NK-92 treated with Interleukin-12 subunit alpha and Interleukin-12 subunit beta, amount 100 ng/mL, for 24 hours (cell line): ENCODE data around the gene CEP295NL.
A peak's percentile ranks its signal among the peaks of the same experiment; 100 is the strongest.
"Not testable (repeated sequence)": the region's sequence is repeated elsewhere in the genome, so short reads cannot be mapped to it uniquely, and the experiment has no call there.

Experiments used
- DNase-seq: peaks from one replicate; lab custom pipeline; 2025; lab: John Stamatoyannopoulos, UW

Gene CEP295NL, protein sequence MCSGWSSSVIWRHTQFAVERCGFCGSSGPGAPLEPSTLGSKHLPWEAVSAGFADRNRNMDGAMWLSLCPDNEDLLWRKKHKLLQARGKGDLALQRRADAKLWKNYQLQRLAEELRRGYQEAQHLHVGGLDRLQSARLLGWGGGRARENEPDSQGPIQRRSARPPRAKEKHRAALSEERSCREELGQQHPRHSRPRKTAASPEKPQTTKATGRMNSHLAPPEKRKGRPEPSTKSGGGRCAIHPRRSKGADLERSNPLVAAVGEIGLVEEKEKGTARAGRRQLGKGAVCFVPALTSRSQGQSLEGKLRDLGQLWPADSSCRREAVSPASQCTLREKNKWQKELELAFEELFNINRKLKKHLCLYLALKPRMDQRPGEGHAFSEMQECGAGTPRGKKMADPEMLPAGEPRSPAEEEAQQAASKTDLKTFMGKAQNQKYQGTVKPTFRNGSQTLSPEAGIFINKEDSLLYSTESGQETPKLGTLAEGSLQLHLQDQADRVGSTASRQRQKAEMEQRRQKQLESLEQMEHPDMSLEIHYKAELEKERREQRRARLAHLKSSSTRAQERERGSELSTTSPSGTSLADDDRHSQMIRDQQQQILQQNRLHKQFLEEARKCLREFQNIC

DNA sequence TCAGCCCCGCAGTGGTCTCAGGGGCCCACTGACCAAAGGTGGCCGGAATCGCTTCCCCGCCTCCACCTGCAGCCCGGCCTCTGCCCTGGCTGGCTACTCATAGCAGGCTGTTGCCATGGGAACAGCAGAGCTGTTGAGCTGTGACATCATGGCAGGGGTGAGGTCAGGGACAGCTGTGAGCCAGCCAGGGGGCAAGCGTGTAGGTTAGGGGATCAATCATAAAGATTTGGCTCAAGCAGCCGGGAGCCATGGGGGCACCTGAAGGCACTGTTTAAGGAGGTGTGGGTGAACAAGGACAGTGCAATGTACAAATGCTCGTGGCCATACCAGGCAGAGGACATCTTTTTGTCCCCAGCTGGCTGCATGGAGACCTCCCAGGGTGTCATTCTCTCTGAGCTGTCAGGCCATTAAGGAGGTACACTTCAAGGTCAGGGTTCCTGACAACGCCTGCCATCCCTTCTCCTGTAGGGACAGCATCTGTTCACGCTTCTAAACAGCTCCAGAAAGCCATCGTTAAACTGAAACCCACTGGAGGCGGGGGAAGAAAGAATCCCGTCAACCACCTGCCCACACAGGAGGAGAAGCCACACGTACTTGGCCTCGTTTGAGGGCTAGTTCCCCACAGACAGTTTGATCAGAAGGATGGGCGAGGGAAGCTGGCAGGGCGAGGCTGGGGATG lies at the start of gene CEP295NL:
Gene CEP295NL, minus strand, starts transcription at position 101 of the 679 bp plus-strand sequence. CDS start 1,373 bp downstream, outside the sequence.
- no peak for DNase-seq

DNA sequence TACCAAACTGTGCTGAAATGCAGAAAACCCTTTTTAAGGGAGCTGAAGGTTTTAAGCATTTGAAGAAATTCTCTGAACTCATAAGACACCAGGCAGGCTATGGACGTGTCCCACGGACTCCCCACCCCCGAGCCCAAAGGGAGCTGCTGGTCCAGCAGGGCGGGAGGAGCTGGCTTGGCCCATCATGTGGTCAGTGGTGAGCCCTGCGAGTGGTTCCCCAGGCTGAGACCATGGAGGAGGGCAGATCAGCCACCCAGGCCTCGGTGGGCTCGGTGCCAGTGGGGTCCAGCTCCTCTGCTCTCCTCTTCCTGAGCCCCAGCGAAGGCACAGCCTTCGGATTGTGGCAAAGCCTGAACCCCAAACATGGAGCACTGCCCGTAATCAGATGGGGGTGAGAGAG lies 49.7 kb upstream of the CEP295NL start:
- no peak for DNase-seq

GRCh38 chr17:78951967-78952551 lies 49.1 kb upstream of the CEP295NL start:
- no peak for DNase-seq

DNA sequence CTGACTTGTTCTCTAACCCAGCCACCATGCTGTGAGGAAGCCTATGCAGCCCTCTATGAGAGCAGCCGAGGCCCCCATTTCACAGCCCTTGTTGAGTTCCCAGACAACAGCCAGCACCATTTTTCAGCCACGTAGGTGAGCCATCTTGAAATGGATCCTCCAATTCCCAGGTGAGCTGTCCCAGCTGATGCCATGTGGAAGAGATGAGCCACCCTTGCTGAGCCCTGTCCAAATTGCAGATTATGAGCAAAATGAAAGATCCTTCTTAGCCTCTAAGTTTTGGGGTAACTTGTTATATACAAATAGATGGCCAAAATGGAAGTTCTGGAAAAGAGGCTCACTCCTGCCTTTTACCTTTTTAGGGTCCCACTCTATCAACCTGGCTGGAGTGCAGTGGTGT lies 47.9 kb upstream of the CEP295NL start:
- DNase-seq, result no peak

- DNase-seq, result no peak
Observed at GRCh38 chr17:78947235-78948149, 44.5 kb upstream of the CEP295NL start.

DNA sequence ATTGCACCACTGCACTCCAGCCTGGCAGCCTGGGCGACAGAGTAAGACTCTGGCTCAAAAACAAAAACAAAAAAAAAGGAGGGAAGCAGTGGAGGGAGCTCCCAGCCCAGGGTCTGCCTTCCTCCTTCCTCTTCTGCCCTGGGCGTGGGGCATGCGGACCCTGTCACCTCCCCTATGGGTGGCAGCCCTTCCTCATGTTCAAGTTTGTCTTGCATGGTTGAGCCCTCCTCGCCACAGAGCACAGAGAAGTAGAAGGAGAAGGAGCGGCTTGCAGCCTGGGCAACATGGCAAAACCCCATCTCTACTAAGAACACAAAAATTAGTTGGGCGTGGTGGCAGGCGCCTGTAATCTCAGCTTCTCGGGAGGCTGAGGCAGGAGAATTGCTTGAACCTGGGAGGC lies 43.6 kb upstream of the CEP295NL start:
- no peak for DNase-seq

- no peak for DNase-seq
Observed at GRCh38 chr17:78946131-78946530, 43.1 kb upstream of the CEP295NL start.

DNA sequence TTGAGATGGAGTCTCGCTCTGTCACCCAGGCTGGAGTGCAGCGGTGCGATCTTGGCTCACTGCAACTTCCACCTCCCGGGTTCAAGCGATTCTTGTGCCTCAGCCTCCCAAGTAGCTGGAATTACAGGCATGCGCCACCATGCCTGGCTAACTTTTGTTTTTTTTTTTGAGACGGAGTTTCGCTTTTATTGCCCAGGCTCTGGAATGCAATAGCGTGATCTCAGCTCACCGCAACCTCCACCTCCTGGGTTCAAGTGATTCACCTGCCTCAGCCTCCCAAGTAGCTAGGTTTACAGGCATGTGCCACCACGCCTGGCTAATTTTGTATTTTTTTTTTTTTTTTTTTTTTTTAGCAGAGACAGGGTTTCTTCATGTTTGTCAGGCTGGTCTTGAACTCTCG lies 42.5 kb upstream of the CEP295NL start:
- not testable (repeated sequence) for DNase-seq

GRCh38 chr17:78944956-78945355 lies 42.0 kb upstream of the CEP295NL start:
- no peak for DNase-seq

DNA sequence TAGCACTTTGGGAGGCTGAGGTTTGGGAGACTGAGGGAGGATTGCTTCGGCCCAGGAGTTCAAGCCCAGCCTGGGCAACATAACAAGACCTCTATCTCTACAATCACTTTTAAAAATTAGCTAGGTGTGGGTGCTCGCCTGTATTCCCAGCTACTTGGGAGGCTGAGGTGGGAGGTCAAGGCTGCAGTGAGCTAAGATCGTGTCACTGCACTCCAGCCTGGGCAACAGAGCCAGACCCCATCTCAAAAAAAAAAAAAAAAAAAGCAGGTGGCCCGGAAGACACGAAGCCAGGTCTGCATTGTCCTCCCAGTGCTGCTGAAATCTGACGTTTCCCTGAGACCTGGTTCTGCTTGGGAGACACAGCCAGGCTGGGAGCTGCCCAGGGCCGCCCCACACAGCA lies 41.0 kb upstream of the CEP295NL start:
- no peak for DNase-seq

- no peak for DNase-seq
Observed at GRCh38 chr17:78940708-78941107, 37.7 kb upstream of the CEP295NL start.

DNA sequence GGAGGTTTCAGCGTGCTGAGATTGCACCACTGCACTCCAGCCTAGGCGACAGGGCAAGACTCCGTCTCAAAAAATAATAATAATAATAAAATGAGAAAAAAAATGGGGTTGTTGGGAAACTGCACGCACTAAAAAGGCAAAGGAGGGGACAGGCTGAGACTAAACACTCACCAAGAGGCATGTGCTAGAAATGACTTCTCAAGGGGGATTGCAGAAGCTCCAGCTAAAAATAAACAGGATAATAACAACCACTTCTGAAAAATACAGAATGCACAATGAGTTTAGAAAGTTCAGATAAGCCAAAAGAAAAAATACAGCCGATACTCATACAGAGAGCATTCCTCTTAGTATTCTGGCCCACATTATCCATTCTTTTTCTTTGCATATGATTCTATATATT lies 37.3 kb upstream of the CEP295NL start:
- no peak for DNase-seq

DNA sequence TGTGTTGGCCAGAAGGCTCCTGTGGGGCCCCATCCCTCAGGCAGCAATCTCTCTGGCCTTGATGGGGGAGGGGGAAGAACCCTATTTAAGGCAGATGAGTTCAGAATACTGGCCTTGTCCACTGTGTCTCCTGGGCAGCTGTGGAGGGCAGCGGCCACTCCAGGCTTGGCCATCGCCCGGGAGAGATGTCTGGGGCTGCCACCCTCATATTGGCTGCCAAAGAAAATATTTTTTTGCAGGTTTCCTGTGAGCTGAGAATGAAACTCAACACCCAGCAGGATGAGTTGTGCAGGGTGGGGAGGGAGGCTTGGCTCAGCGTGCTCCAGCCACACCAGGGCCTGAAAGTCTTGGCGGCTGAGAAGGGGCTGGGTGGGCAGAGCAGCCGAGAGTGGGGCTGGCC lies 36.6 kb upstream of the CEP295NL start:
- no peak for DNase-seq

- no peak for DNase-seq
Observed at GRCh38 chr17:78937561-78937960, 34.6 kb upstream of the CEP295NL start.

- DNase-seq, result no peak
Observed at GRCh38 chr17:78935419-78936323, 32.7 kb upstream of the CEP295NL start.

DNA sequence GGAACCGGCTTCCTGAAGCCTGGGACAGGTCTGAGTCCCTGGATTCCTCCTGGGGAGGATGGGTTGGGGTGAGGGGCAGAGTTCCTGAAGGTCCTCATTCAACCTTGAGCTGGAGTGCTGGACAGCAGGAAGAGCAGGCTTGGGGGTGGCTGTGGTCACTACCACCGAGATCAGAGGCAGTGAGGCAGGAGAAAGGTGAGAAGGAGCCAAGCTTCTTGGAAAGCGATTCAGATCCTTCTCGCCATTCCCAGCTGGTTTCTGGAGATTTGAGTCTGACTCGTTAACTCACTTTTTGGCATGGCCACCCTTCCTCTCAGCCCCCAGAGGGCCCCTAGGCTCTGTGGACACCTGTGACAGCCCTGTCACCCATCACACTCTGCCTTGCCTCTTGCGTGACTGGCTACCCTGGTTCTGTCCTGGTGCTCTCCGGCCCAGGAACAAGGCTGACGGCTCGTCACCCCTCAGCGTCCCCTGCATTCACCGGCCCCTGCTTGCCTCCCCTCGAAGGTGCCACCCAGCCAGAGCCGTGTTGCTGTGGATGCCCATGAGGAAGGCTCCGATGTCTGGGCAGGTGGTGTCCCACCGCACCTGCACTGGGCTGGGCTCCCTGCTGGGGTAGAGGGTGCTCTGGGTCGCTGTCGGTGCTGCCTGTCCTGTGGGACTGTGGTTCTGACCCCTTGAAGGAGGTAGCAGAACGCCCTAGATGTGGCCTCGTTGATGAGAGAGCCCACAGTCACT lies 31.8 kb upstream of the CEP295NL start:
- no peak for DNase-seq

DNA sequence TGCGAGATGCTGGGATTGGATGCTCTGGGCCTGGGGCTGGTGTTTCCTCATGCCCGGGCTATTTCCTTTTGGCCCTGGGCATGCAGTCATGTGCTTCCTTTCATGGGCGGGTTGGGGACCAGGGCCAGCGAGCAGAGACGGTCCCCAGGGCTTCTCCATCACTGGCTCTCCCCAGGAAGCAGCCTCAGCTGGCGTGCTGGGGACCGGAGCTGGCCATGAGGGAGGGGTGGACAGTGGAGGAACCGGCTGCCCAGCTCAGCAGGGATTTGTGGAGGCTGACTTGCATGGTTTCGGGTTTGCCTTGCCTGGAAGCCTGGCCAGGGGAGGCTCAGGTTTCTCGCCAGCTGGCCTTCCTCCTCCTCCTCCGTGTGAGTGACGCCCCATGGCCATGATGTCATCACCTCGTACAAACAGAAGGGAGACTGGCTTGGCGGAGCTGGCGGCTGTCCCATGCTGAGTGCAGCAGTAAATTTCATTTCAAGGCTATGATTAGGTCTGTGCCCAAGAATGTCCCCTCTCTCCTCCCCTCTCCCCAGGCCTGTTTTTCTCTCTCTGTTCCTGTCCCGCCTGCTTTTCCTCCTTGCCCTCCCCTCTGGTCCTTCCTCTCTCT lies 31.1 kb upstream of the CEP295NL start:
- DNase-seq, result no peak

DNA sequence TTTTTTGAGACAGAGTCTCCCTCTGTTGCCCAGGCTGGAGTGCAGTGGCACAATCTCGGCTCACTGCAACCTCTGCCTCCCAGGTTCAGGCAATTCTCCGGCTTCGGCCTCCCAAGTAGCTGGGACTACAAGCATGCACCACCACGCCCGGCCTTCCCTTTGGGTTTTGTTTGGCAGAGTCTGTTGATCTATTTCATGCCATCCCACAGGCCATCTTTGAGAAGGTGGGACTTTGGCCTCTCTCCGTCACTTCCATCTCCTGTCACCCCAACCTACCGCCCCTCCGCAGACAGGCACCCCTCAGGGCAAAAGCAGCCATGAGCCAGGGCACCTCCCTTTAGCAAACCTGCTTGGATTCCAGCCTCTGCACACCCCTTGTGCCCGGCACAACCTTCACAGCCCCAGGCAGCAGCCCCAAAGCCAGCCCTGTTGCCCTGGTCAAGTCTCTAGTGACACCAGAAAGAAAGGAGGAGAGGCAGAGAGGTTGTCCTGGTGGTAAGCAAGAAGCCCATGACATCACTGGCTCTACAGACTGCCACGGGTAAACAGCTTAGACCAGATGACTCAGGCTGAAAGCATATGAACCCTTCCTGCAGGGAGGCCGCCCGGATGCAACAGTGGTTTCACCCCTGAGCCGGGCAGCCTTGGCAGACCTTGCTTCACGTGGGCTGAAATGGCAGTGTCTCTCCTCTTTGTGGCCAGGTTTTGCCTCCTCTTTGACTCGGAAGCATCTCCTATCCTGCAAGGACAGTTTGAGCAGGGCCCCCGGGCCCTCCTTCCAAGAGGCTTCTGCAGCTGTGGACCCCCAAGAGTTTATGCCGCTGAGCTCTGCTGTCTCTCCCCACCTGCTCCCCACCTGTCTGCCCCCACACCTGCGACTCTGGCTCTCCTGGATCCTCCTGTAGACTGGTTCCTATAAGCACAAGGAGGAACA lies 30.3 kb upstream of the CEP295NL start:
- peak; percentile 67 for DNase-seq
